HG02852 (cell line): ENCODE results near the gene TENT4A.
A peak's percentile ranks its signal among the peaks of the same experiment; 100 is the strongest.

ENCODE experiments used
- ATAC-seq: cut with Tn5 transposase; IDR thresholded peaks from one replicate; pipeline ENCODE4 v1.9.1; 2021; ENCODE audit warnings: mild to moderate bottlenecking, moderate library complexity; ENCODE audit not compliant: unreplicated experiment

The TENT4A gene

GRCh38 chr5:6731465-6732237, 18.4 kb downstream of the TENT4A start:
- no peak for ATAC-seq

- ATAC-seq: no peak
These were observed 19.6 kb downstream of the TENT4A start for GRCh38 chr5:6732634-6733410.

- ATAC-seq: no peak
These were observed 20.4 kb downstream of the TENT4A start for GRCh38 chr5:6733411-6734242.

- ATAC-seq: no peak
These were observed 21.0 kb downstream of the TENT4A start for GRCh38 chr5:6734243-6734700.

GRCh38 chr5:6734781-6735180, 21.5 kb downstream of the TENT4A start:
- ATAC-seq: no peak

- ATAC-seq: no peak
These were observed 22.9 kb downstream of the TENT4A start for GRCh38 chr5:6736106-6736505.

- peak; percentile 0 for ATAC-seq
These were observed 23.4 kb downstream of the TENT4A start for GRCh38 chr5:6736524-6737042.

- ATAC-seq: peak; percentile 84
These were observed 24.1 kb downstream of the TENT4A start for GRCh38 chr5:6737043-6737941.

GRCh38 chr5:6739603-6740002, 26.4 kb downstream of the TENT4A start:
- no peak for ATAC-seq

GRCh38 chr5:6740586-6741150, 27.4 kb downstream of the TENT4A start:
- no peak for ATAC-seq

- no peak for ATAC-seq
These were observed 29.0 kb downstream of the TENT4A start for GRCh38 chr5:6742081-6742758.

GRCh38 chr5:6743161-6743560, 29.9 kb downstream of the TENT4A start:
- ATAC-seq: no peak

- ATAC-seq: no peak
These were observed 31.8 kb downstream of the TENT4A start for GRCh38 chr5:6744841-6745705.

- peak; percentile 72 for ATAC-seq
These were observed 32.5 kb downstream of the TENT4A start for GRCh38 chr5:6745706-6746222.

- ATAC-seq: no peak
These were observed 33.0 kb downstream of the TENT4A start for GRCh38 chr5:6746244-6746643.

- ATAC-seq: no peak
These were observed 33.9 kb downstream of the TENT4A start for GRCh38 chr5:6747103-6747502.

GRCh38 chr5:6748142-6748541, 34.9 kb downstream of the TENT4A start:
- no peak for ATAC-seq
